Measurements from ENCODE around the gene PTPRC. TPM values are rescaled to one million over a fixed set of nuclear protein-coding genes. Genes with fewer than 3 reads are reported as not detected.

Gene PTPRC
- total and polyA plus RNA-seq, 2 donors (not counting 3 experiments of a cell fraction or from before 2014, with no cell fraction given): not detected

DNA sequence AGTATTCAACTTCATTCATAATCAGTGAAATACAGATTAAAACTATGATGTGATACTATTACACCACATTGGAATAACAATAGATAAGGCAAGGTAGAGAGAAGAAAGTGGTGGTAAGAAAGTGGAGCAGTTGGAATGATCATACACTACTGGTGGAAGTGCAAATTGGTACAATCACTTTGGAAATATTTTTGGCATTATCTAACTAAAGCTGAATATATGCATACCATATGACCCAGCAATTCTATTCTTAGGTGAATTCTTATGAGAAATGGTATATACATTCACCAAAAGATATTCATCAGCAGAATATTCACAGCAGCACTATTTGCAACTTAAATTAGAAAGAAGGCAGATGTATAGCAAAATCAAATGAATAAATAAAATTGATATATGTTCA, 21.4 kb upstream of the PTPRC start:
- no peaks in the 10 kb centered on the region for H3K27me3 ChIP-seq (ENCODE audit: control insufficient read depth in 2 of 2, insufficient read depth in 2 of 2, low read length in 2 of 2)
- H3K36me3 ChIP-seq (ENCODE audit: control insufficient read depth in 2 of 2, extremely low read depth in 1 of 2, insufficient read depth in 2 of 2, low read length in 2 of 2): no peaks in the 10 kb centered on the region
- H3K9me1 ChIP-seq (replicated peaks; ENCODE audit: control insufficient read depth, extremely low read depth, insufficient read depth, low read length): no peaks in the 10 kb centered on the region
- H3K79me2 ChIP-seq (ENCODE audit: control insufficient read depth, insufficient read depth, low read length): no peaks in the 10 kb centered on the region
- no peaks in the 10 kb centered on the region for H3K4me1 ChIP-seq (ENCODE audit: control insufficient read depth, extremely low read depth, insufficient read depth, low read length)
- no peaks in the 10 kb centered on the region for H4K20me1 ChIP-seq (replicated peaks; ENCODE audit: control insufficient read depth, extremely low read depth, insufficient read depth, low read length)
- no peak overlapping the region for H2AFZ ChIP-seq (ENCODE audit: low read depth, low read length)
- DNase-seq (ENCODE audit: low read depth, low spot score): no peak
- CTCF ChIA-PET: no interaction called here
- BruUV-seq (replicated peaks): no TSS peak
- no peak overlapping the region for H3K4me2 ChIP-seq (ENCODE audit: insufficient read depth, low read length)
- no peak overlapping the region for H3K4me3 ChIP-seq (replicated peaks in 1 of 3; ENCODE audit: insufficient read depth in 1 of 3, low read depth in 1 of 3, low read length in 3 of 3)
- dilution Hi-C loops (cut with MboI; ENCODE audit: extremely low pct_ligation_motif_present, low sequenced_read_pairs) (no loop called here), intact Hi-C loops (cut with micrococcal nuclease) (no loop called here)
- TF ChIP-seq POLR2AphosphoS5 (IDR thresholded peaks at IDR 0.05; ENCODE audit: insufficient read depth, low read depth, low read length) (no peak), POLR2A (IDR thresholded peaks at IDR 0.05; ENCODE audit: low read depth, low read length) (no peak), GATA2 (IDR thresholded peaks at IDR 0.05; ENCODE audit: insufficient read depth, insufficient read length, low read depth, low read length) (no peak), EZH2 (IDR thresholded peaks at IDR 0.05; ENCODE audit: borderline replicate concordance, low read depth, low read length, severe bottlenecking) (no peak), FOS (IDR thresholded peaks at IDR 0.05; ENCODE audit: borderline replicate concordance, insufficient read depth, low read length) (no peak), MYC (IDR thresholded peaks at IDR 0.05; ENCODE audit: low read depth, low read length) (no peak), JUN (IDR thresholded peaks at IDR 0.05; ENCODE audit: borderline replicate concordance, insufficient read depth, insufficient read length, low read depth) (no peak)
- TF ChIP-seq, protein P1, sequence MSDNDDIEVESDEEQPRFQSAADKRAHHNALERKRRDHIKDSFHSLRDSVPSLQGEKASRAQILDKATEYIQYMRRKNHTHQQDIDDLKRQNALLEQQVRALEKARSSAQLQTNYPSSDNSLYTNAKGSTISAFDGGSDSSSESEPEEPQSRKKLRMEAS (IDR thresholded peaks at IDR 0.05; ENCODE audit: insufficient read depth, insufficient read length): no peak
- TF ChIP-seq, protein P2, sequence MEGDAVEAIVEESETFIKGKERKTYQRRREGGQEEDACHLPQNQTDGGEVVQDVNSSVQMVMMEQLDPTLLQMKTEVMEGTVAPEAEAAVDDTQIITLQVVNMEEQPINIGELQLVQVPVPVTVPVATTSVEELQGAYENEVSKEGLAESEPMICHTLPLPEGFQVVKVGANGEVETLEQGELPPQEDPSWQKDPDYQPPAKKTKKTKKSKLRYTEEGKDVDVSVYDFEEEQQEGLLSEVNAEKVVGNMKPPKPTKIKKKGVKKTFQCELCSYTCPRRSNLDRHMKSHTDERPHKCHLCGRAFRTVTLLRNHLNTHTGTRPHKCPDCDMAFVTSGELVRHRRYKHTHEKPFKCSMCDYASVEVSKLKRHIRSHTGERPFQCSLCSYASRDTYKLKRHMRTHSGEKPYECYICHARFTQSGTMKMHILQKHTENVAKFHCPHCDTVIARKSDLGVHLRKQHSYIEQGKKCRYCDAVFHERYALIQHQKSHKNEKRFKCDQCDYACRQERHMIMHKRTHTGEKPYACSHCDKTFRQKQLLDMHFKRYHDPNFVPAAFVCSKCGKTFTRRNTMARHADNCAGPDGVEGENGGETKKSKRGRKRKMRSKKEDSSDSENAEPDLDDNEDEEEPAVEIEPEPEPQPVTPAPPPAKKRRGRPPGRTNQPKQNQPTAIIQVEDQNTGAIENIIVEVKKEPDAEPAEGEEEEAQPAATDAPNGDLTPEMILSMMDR (IDR thresholded peaks at IDR 0.05; ENCODE audit: extremely low read depth in 1 of 2, insufficient read depth in 1 of 2, low read depth in 1 of 2, low read length in 2 of 2): no peak
- no peaks in the 10 kb centered on the region for H3K9me3 ChIP-seq (replicated peaks; ENCODE audit: control insufficient read depth, insufficient read depth, low read length)
- H3K27ac ChIP-seq (ENCODE audit: insufficient read depth, low read depth, low read length): no peak overlapping the region
- POLR2A ChIA-PET: no interaction called here
- no peak for FAIRE-seq
- no peak overlapping the region for H3K9ac ChIP-seq (replicated peaks; ENCODE audit: extremely low read depth, insufficient read depth, low read length)
